ENCODE data around the gene BASP1. TPM values are rescaled to one million over a fixed set of nuclear protein-coding genes. Genes with fewer than 3 reads are reported as not detected.

BASP1 gene
- total and polyA plus RNA-seq, 12 donors = 7.0 to 24.9 (median 12.7) TPM

DNA sequence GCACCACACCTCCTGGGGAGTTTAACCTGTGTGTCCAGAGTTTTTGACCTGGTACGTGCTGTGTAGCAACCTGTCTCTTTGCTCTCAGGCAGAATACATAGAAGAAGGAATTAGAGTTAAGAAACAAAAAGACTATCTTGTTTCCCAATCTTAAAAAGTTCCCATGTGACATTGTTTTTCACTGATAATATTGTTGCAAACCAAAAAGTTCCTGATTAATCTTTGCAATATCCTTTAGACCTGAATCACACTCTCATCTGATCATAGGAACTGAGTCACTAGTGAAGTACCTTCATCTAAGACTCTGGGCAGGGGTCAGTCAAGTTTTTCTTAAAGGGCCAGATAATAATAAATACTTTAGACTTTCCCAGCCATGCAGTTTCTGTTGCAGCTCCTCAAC lies 35.1 kb downstream of the BASP1 start:
- no peak for DNase-seq
- intact Hi-C loops (cut with DNase I) = no loop called here
- WGBS, 4 donors = 75 to 83% (median 79%) methylated on average over 1 of the region's 1 CpG
- Histone ChIP-seq H3K27ac (no peak overlapping the region), H3K36me3 (replicated peaks in 1 of 2) (no peaks in the 10 kb centered on the region), H3K4me1 (replicated peaks in 1 of 2) (no peaks in the 10 kb centered on the region), H3K27me3 (no peaks in the 10 kb centered on the region), H3K9me3 (replicated peaks in 1 of 3) (no peaks in the 10 kb centered on the region), H3K4me3 (no peak overlapping the region)
- TF ChIP-seq, protein P1, sequence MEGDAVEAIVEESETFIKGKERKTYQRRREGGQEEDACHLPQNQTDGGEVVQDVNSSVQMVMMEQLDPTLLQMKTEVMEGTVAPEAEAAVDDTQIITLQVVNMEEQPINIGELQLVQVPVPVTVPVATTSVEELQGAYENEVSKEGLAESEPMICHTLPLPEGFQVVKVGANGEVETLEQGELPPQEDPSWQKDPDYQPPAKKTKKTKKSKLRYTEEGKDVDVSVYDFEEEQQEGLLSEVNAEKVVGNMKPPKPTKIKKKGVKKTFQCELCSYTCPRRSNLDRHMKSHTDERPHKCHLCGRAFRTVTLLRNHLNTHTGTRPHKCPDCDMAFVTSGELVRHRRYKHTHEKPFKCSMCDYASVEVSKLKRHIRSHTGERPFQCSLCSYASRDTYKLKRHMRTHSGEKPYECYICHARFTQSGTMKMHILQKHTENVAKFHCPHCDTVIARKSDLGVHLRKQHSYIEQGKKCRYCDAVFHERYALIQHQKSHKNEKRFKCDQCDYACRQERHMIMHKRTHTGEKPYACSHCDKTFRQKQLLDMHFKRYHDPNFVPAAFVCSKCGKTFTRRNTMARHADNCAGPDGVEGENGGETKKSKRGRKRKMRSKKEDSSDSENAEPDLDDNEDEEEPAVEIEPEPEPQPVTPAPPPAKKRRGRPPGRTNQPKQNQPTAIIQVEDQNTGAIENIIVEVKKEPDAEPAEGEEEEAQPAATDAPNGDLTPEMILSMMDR (IDR thresholded peaks at IDR 0.05) = no peak
- TF ChIP-seq POLR2A (IDR thresholded peaks at IDR 0.05) = no peak

DNA sequence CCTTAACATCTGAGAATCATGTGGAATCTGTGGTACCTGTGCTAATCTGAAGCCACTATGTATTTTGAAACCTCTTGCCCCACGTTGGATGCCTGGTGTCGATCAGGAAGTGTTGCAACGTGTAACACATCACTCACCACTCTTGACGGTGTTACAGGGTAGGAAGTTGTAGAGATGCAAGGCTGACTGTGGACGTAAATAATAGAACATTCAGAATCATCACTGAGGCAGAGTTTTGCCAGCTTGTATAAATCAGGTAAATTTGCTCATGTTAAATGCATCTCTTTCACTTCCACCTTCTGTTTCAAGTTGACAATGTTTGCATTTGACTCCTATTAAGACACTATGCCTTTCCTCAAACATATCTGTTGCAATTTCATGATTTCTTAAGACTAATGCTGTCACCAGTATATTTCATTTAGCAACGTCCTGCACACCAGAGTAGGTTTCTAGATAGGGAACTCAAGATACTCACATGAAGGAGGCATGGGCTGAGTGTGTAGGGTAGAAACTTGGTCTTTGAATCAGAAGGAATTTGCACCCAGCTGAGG lies 38.1 kb downstream of the BASP1 start:
- no peaks in the 10 kb centered on the region for H3K9me3 ChIP-seq (replicated peaks in 1 of 3)
- no peaks in the 10 kb centered on the region for H3K36me3 ChIP-seq (replicated peaks in 1 of 2)
- TF ChIP-seq, protein P1 (IDR thresholded peaks at IDR 0.05) = no peak
- no peak for TF ChIP-seq POLR2A (IDR thresholded peaks at IDR 0.05)
- H3K27me3 ChIP-seq = no peaks in the 10 kb centered on the region
- no peak overlapping the region for H3K4me3 ChIP-seq
- 55 to 62% (median 58%) methylated on average over 6 of the region's 6 CpGs for WGBS, 4 donors
- no peaks in the 10 kb centered on the region for H3K4me1 ChIP-seq (replicated peaks in 1 of 2)
- peak overlapping the region in 1 of 5 donors; percentile 29 for H3K27ac ChIP-seq
- intact Hi-C loops (cut with DNase I) = no loop called here
- DNase-seq = peak in 1 of 7 donors; percentile 5

DNA sequence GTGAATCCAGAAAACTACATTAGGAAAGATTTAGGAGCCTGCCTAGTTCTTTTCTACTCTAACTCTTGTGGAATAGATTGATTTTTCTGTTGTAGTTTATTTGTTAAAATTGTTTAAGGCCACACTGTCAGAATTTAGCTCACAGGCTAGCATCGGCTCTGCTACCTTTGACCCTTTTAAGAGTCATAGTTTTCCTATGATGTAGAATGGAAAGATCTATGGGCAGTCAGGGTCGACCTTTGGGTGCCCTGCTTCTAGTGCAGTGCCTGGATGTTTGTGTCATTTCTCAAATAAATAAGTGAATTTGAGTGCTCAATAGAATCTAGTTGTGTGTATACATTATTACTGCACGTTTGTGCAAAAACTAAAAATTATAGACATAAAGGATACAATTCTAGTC lies 38.7 kb downstream of the BASP1 start:
- 51 to 59% (median 55%) methylated on average over 3 of the region's 3 CpGs for WGBS, 4 donors
- H3K27ac ChIP-seq = peak overlapping the region in 1 of 5 donors; percentile 29
- no peaks in the 10 kb centered on the region for H3K27me3 ChIP-seq
- H3K4me1 ChIP-seq (replicated peaks in 1 of 2) = no peaks in the 10 kb centered on the region
- no peaks in the 10 kb centered on the region for H3K9me3 ChIP-seq (replicated peaks in 1 of 3)
- no peaks in the 10 kb centered on the region for H3K36me3 ChIP-seq (replicated peaks in 1 of 2)
- H3K4me3 ChIP-seq = no peak overlapping the region
- intact Hi-C loops (cut with DNase I) = no loop called here
- TF ChIP-seq POLR2A (IDR thresholded peaks at IDR 0.05) = no peak
- TF ChIP-seq, protein P1 (IDR thresholded peaks at IDR 0.05) = no peak
- DNase-seq = no peak

DNA sequence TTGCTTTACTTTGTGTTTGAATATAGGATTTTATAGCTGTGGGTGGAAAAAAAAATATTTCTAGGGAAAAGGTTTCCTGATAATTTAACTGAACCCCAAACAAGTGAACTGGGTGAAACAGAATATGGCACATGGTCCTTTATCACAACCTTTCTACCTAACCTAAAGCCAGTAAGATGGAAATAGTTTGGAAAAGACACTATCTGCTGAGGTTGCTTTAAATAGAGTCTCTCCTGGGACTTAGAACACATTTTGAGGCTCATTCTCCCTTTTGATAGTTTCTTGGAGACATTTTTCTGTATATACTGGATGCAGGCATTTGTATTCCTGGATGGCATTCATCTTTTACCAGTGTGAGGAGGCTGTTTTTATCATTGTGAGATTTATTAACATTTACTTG lies 39.4 kb downstream of the BASP1 start:
- intact Hi-C loops (cut with DNase I) = no loop called here
- no peak overlapping the region for H3K27ac ChIP-seq
- TF ChIP-seq POLR2A (IDR thresholded peaks at IDR 0.05) = no peak
- TF ChIP-seq, protein P1 (IDR thresholded peaks at IDR 0.05) = no peak
- H3K27me3 ChIP-seq = no peaks in the 10 kb centered on the region
- no peaks in the 10 kb centered on the region for H3K4me1 ChIP-seq (replicated peaks in 1 of 2)
- H3K4me3 ChIP-seq = no peak overlapping the region
- H3K36me3 ChIP-seq (replicated peaks in 1 of 2) = no peaks in the 10 kb centered on the region
- no peak for DNase-seq
- H3K9me3 ChIP-seq (replicated peaks in 1 of 3) = no peaks in the 10 kb centered on the region
